Activated CD4-positive, alpha-beta T cell treated with anti-CD3 and anti-CD28 coated beads, Interleukin-2, amount 50 U/mL, for 48 hours (primary cell): ENCODE data around the gene ZNF281.

ENCODE experiments used
- DNase-seq, 2 experiments: peaks; one replicate each; pipeline ENCODE4 v3.0.0-alpha.2; 2020

ZNF281 gene

GRCh38 chr1:200386416-200386815 lies 23.4 kb downstream of the ZNF281 start:
- DNase-seq, result no peak

GRCh38 chr1:200384818-200385390 lies 24.9 kb downstream of the ZNF281 start:
- DNase-seq, result no peak

- no peak for DNase-seq
Observed at GRCh38 chr1:200381256-200381984, 28.4 kb downstream of the ZNF281 start.

GRCh38 chr1:200380589-200381021 lies 29.2 kb downstream of the ZNF281 start:
- DNase-seq, result peak in 1 of 2 experiments; percentile 8

- DNase-seq, result no peak
Observed at GRCh38 chr1:200379940-200380588, 29.8 kb downstream of the ZNF281 start.

GRCh38 chr1:200379432-200379757 lies 30.4 kb downstream of the ZNF281 start:
- no peak for DNase-seq

GRCh38 chr1:200378096-200378495 lies 31.7 kb downstream of the ZNF281 start:
- DNase-seq, result no peak

- DNase-seq, result no peak
Observed at GRCh38 chr1:200376528-200376927, 33.3 kb downstream of the ZNF281 start.

GRCh38 chr1:200374569-200375295 lies 35.1 kb downstream of the ZNF281 start:
- DNase-seq, result no peak

- no peak for DNase-seq
Observed at GRCh38 chr1:200373811-200374231, 36.0 kb downstream of the ZNF281 start.

GRCh38 chr1:200372885-200373181 lies 37.0 kb downstream of the ZNF281 start:
- DNase-seq, result no peak

- no peak for DNase-seq
Observed at GRCh38 chr1:200372095-200372884, 37.5 kb downstream of the ZNF281 start.

GRCh38 chr1:200369706-200370105 lies 40.1 kb downstream of the ZNF281 start:
- no peak for DNase-seq

GRCh38 chr1:200369131-200369530 lies 40.7 kb downstream of the ZNF281 start:
- no peak for DNase-seq

GRCh38 chr1:200368556-200368955 lies 41.3 kb downstream of the ZNF281 start:
- DNase-seq, result no peak

- DNase-seq, result no peak
Observed at GRCh38 chr1:200367841-200368534, 41.8 kb downstream of the ZNF281 start.

GRCh38 chr1:200366577-200367253 lies 43.1 kb downstream of the ZNF281 start:
- DNase-seq, result no peak

- no peak for DNase-seq
Observed at GRCh38 chr1:200365897-200366426, 43.9 kb downstream of the ZNF281 start.

GRCh38 chr1:200364831-200365230 lies 45.0 kb downstream of the ZNF281 start:
- no peak for DNase-seq

- DNase-seq, result no peak
Observed at GRCh38 chr1:200364091-200364759, 45.6 kb downstream of the ZNF281 start.
